HG03354 (cell line): ENCODE results near the gene NT5DC3.

Experiments used
- ATAC-seq: cut with Tn5 transposase; IDR thresholded peaks from one replicate; pipeline ENCODE4 v1.9.1; 2021; ENCODE audit warnings: mild to moderate bottlenecking; ENCODE audit not compliant: unreplicated experiment, poor library complexity, severe bottlenecking

Gene NT5DC3

GRCh38 chr12:103793046-103793445 lies 48.0 kb downstream of the NT5DC3 start:
- ATAC-seq = no peak

GRCh38 chr12:103791350-103791920 lies 49.6 kb downstream of the NT5DC3 start:
- ATAC-seq = no peak

GRCh38 chr12:103786201-103786600 lies 54.8 kb downstream of the NT5DC3 start:
- no peak for ATAC-seq

- ATAC-seq = no peak
Observed at GRCh38 chr12:103785243-103786031, 55.6 kb downstream of the NT5DC3 start.

GRCh38 chr12:103783744-103784664 lies 57.0 kb downstream of the NT5DC3 start:
- no peak for ATAC-seq

- no peak for ATAC-seq
Observed at GRCh38 chr12:103782399-103782798, 58.6 kb downstream of the NT5DC3 start.

- ATAC-seq = no peak
Observed at GRCh38 chr12:103780992-103781391, 60.0 kb downstream of the NT5DC3 start.

GRCh38 chr12:103780093-103780440 lies 61.0 kb downstream of the NT5DC3 start:
- no peak for ATAC-seq

GRCh38 chr12:103779410-103780092 lies 61.5 kb downstream of the NT5DC3 start:
- ATAC-seq = no peak

GRCh38 chr12:103778781-103779180 lies 62.3 kb downstream of the NT5DC3 start:
- ATAC-seq = no peak

- no peak for ATAC-seq
Observed at GRCh38 chr12:103774977-103775560, 66.0 kb downstream of the NT5DC3 start.

- ATAC-seq = no peak
Observed at GRCh38 chr12:103773109-103773910, 67.7 kb downstream of the NT5DC3 start.

- no peak for ATAC-seq
Observed at GRCh38 chr12:103772367-103773108, 68.5 kb downstream of the NT5DC3 start.

GRCh38 chr12:103771466-103771865 lies 69.6 kb downstream of the NT5DC3 start:
- no peak for ATAC-seq

GRCh38 chr12:103769240-103769945 lies 71.6 kb downstream of the NT5DC3 start:
- no peak for ATAC-seq

- no peak for ATAC-seq
Observed at GRCh38 chr12:103768467-103769123, 72.4 kb downstream of the NT5DC3 start.

GRCh38 chr12:103766028-103766427 lies 75.0 kb downstream of the NT5DC3 start:
- no peak for ATAC-seq
